GM18868 (cell line): ENCODE results near the gene DNAJC12.
"Not testable (repeated sequence)": the region's sequence is repeated elsewhere in the genome, so short reads cannot be mapped to it uniquely, and the experiment has no call there.

Experiments used
- ATAC-seq: cut with Tn5 transposase; IDR thresholded peaks from one replicate; pipeline ENCODE4 v1.9.1; 2021; ENCODE audit warnings: mild to moderate bottlenecking, moderate library complexity; ENCODE audit not compliant: unreplicated experiment

Gene DNAJC12

DNA sequence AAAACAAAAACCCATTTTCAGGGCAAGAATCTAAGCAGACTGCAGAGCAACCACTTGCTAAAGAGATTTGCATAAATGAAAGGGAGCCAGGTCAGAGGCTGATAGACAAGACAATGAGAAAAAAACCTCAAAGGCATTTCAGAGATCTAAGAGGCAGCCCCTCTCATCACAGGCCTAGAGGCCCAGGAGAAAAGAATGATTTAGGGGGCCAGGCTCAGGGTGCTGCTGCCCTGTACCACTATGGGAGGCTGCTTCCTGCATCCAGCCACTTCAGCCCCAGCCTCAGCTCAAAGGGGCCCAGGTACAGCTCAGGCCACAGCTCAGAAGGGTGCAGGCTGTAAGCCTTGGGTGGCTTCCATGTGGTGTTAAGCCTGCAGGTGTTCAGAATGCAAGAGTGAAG, 3.7 kb upstream of the DNAJC12 start:
- no peak for ATAC-seq

GRCh38 chr10:67839951-67840350, 2.0 kb upstream of the DNAJC12 start:
- no peak for ATAC-seq

DNA sequence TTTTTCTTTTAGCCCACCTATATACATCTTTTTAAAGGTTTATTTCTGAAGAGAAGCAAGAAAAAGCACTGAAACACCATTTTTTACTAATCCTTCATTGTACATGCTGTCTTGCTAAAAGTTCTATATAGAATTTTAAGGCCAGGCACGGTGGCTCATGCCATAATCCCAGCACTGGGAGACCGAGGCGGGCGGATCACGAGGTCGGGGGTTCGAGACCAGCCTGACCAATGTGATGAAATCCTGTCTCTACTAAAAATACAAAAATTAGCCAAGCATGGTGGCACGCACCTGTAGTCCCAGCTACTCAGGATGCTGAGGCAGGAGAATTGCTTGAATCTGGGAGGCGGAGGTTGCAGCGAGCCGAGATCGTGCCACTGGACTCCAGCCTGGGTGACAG, 1.5 kb upstream of the DNAJC12 start:
- not testable (repeated sequence) for ATAC-seq

DNA sequence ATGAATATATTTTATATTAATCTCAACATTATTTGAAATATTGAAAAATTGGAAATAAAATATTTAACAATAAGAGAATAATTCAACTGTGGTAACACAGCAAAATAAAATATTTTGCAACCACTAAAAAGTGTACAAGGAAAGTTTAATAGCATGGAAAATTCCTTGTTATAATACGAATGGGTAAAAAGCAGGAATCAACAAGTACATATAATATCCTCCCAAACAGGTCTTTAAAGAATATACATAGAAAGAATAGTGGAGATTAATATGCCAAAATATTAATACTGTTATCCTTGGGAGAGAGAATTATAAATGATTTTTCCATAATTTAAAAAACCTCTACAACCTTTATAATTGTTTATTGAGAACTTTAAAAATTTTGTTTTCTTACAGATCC, 1.0 kb downstream of the DNAJC12 start:
- ATAC-seq, result no peak

- no peak for ATAC-seq
Observed at GRCh38 chr10:67836488-67836887, 1.5 kb downstream of the DNAJC12 start.

DNA sequence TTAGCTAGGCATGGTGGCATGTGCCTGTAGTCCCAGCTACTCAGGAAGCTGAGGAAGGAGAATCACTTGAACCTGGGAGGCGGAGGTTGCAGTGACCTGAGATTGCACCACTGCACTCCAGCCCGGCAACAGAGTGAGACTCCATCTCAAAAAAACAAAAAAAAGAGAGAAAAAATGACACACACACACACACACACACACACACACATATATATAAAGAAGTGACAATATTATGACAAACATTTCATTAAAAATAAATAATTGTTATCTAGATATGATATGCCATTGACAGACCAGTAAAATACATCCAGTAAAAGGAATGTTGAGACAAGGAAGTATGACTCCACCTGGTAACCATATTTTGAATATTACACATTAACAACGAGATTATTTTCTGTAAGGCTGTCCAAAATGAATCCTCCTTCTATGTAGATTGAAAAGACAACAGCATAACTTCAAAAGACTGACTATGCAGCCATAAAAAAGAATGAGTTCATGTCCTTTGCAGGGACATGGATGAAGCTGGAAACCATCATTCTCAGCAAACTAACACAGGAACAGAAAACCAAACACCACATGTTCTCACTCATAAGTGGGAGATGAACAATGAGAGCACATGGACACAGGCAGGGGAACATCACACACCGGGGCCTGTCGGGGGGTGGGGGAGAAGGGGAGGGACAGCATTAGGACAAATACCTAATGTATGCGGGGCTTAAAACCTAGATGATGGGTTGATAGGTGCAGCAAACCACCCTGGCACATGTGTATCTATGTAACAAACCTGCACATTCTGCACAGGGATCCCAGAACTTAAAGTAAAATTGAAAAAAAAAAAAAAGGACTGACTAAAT, 2.2 kb downstream of the DNAJC12 start:
- not testable (repeated sequence) for ATAC-seq

DNA sequence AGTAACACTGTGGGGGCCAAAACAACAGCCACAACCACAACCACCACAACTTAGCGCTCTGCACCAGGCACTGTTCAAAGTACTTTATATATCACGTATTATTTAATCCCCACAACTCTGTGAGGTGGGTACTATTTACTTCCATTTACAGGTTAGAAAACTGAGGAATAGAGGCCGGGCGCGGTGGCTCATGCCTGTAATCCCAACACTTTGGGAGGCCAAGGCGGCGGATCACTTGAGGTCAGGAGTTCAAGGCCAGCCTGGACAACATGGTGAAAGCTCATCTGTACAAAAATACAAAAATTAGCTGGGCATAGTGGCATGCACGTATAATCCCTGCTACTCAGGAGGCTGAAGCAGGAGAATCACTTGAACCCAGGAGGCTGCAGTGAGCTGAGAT, 3.6 kb downstream of the DNAJC12 start:
- no peak for ATAC-seq

DNA sequence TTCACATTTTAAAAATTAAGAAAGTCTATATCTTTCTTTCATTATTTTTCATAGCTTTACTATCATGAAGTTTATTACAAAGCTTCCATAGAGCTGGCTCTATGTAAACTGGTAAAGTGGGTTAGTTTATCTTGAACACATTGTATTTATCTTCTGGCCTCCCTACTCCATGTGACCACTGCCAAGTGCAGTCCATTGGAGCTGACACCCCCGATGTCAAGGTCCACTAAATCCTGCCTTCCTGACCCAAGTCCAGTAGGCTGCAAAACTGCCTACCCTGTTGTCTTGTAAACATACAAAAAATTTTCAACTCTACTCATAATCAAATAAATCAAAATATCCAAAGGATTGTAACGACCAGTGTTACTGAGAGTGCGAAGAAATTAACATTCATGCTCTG, 10.2 kb downstream of the DNAJC12 start:
- no peak for ATAC-seq

GRCh38 chr10:67819768-67820204, 18.2 kb downstream of the DNAJC12 start:
- peak; percentile 96 for ATAC-seq

DNA sequence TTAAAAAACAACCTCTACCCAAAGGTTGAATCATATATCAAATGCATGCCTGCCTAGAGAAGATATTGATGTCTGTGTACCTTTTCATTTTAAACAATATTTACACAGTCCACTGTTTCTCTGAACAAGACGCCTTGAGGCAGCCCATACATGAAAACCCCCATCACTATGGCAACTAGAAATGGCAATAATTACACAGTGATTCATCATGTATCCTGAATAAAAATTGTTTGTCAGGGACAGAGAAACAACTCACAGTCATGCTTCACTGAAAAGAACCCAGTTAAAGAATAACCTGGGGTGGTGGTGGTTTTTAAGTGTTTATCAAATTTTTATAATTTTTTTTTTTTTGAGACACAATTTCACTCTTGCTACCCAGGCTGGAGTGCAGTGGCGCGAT, 19.7 kb downstream of the DNAJC12 start:
- no peak for ATAC-seq

- no peak for ATAC-seq
Observed at GRCh38 chr10:67816719-67817118, 21.3 kb downstream of the DNAJC12 start.

- ATAC-seq, result no peak
Observed at GRCh38 chr10:67815571-67816059, 22.4 kb downstream of the DNAJC12 start.

GRCh38 chr10:67812007-67812406, 26.0 kb downstream of the DNAJC12 start:
- ATAC-seq, result no peak

DNA sequence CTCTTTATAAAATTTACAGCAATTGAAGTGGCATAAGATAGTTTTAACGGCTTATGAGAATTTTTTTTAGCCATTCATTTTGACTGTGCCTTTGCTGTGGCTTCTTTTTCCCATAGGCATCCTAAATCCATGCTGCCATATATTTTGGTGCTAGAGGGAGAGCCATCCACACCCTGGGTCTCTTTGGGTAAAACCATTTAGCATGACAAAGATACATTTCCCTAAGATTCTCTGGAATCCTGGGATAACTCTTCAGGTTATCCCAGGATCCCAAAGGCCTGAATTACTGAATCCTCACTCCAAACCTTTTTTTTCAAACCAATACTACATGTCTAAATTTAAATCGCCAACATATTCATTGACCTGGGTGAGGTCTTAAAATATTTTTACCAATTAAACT, 28.9 kb downstream of the DNAJC12 start:
- ATAC-seq, result no peak

DNA sequence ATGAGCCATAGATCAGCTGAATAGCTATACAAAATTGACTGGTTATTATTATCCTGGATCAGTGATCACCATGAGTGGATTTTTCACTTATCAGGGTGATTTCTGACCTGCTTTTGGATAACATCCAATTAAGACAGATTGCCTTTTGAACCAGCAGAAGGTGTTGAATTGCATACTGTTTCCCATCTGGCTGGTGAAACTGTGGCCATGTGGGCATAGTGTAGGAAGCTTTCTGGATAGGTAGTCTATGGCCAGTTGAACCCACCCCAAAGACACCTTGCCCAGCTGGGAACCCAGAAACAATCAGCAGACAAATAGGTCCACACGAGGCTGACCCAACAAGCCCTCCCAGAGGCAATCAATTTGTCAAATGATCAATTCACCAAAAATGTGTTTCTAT, 29.3 kb downstream of the DNAJC12 start:
- no peak for ATAC-seq

DNA sequence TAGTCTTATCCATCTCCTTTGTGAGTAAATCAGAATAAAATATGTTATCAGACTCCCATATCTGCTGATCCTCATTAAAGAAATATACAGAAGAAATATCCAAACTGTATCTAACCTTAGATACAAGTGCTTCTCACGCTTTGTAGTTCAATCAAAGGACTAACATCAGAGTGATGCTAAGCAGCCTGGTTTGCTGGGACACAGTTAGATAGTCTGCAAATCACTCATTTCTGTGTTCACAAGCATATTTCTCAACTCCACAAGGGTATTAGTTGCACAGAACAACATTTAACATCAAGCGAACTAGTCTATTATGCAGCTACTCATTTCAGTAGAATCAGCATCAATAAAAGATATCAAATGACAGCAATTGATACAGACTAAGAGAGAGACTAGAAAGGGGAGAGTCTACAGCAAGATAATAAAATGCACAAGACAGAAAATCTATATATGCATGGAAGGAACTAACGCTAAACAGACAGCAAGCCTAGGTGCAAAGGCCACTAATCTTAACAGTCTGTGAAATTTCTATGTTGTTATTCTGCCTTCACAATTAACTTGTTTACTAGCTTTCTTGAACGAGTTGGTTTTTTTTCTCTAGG, 30.0 kb downstream of the DNAJC12 start:
- no peak for ATAC-seq

DNA sequence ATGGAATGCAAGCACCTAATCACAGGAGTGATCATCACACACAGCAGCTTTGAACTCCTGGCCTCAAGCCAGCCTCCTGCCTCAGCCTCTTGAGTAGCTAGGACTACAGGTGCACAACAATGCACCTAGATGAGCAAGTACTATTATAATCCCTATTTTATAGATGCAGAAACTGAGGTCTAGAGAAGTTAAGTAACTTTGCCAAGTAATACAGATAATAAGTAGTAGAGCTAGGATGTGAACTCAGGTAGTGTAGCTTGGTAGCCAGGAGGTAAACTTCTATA, 33.7 kb downstream of the DNAJC12 start:
- ATAC-seq, result no peak

DNA sequence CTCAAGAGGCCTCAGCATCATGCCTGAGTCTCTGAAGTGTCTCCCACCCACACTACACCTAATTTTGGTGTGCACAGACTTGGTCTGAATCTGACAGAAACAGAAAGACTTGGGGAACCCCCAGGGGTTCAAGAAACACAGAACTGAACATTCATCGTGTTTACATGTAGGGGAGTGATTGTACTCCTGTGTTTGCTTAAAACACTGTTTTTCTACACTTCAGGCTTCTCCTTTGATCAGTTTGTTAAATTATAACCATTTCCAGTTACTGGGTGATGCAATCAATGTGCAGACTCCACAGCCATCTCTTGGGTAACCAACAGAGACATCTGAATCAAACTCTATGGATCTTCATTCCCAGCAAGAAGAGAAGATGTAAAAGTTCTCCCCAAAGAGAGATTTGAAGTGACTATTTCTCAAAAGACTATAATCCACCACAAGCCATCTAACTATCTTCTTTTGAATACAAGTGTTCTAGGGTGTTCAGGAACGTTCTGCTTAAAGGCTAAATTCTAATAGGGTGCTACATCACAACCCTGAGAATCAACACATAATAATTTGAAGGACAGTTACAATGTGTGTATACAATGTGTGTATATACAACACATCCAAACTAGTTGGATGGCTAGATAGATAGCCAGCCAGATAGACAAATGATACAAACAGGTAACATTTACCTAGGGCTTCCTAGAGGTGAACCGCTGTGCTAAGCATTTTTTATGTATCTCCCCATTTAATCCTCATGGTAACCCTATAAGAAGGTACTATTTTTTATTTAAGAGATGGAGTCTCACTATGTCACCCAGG, 34.2 kb downstream of the DNAJC12 start:
- ATAC-seq, result peak; percentile 96

DNA sequence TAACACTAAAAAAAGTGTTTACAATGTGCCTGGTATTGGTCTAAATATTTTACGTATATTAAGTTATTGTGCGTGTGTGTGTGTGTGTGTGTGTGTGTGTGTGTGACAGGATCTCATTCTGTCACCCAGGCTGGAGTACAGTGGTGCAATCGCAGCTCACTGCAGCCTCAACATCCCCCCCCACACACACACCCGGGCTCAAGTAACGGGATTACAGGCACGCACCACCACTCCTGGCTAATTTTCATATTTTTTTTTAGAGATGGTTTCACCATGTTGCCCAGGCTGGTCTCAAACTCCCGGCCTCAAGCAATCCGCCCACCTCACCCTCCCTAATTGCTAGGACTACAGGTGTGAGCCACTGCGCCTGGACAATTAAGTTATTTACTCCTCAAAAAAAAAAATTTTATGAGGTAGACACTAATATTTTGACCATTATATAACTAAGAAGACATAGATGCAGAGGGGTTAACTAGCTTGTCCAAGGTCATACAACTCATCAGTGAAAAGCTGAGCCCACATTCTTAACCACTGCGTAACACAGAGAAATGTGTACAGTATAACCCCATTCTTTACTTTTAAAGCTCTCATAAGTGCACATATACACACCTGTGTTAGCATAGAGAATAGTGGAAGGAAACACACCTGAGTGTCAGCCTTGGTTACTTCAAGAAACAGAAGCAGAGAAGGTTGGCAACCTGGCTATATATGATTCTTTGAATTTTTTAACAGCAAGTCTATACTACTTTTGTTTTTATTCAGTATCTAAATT, 35.0 kb downstream of the DNAJC12 start:
- ATAC-seq, result peak; percentile 29

GRCh38 chr10:67801118-67801517, 36.9 kb downstream of the DNAJC12 start:
- no peak for ATAC-seq

DNA sequence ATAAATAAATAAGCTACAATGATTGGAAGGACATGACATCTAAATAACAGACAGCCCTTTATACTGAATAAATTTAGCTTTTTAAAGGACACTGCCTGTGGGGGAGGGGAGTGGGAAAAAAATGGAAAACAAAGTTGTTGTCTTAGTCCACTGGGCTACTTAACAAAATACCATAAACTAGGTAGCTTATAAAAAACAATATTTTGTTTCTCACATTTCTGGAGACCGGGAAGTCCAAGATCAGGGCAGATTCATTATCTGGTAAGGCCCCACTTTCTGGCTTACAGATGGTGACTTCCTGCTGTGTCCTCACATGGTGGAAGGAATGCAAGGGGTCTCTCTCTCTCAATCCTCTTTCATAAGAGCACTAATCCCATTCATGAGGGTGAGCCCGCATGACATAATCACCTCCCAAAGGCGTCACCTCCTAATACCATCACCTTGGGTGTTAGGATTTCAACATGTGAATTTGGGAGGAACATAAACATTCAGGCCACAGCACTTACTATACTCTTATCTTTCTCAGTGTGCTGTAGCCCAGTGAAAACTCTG, 43.0 kb downstream of the DNAJC12 start:
- no peak for ATAC-seq
